ENCODE results near the gene HOXB2. TPM values are rescaled to one million over a fixed set of nuclear protein-coding genes. Genes with fewer than 3 reads are reported as not detected.

The HOXB2 gene
- total RNA-seq (2021) (0.31 and 0.90 TPM in 2 replicates), Bru-seq, nascent RNA (percentile 46 among the genes with signal in this experiment), BruChase-seq, experiment 1, labeled RNA remaining after a 2-hour chase (percentile 42 among the genes with signal in this experiment), BruChase-seq, experiment 2, labeled RNA remaining after a 6-hour chase (percentile 31 among the genes with signal in this experiment)
- long read RNA-seq = 0 reads

GRCh38 chr17:48545022-48545375 is at the start of gene HOXB2:
Gene HOXB2, minus strand, starts transcription at chr17:48545109. Its CDS starts 198 bp downstream, at chr17:48544911.
- no peak within 1 kb of the TSS for H2AFZ ChIP-seq
- CTCF ChIA-PET = no interaction called here

GRCh38 chr17:48593840-48594537 is 49.1 kb upstream of the HOXB2 start:
- Histone ChIP-seq H3F3A (ENCODE audit: insufficient read depth, low read depth) (0 out of 2 replicates have a peak, but pooled peaks cover 5% of the 10 kb centered on the region), H3K79me2 (ENCODE audit: low read depth) (peaks cover 24% of the 10 kb centered on the region), H3K9me2 (ENCODE audit: insufficient read depth) (no peaks in the 10 kb centered on the region), H3K27ac (no peak overlapping the region), H4K20me1 (ENCODE audit: insufficient read depth) (peaks cover 7% of the 10 kb centered on the region), H3K36me3 (ENCODE audit: low read depth) (peaks cover 7% of the 10 kb centered on the region), H3K4me3 (no peak overlapping the region), H3K4me1 (replicated peaks; ENCODE audit: insufficient read depth) (no peaks in the 10 kb centered on the region), H3K27me3 (ENCODE audit: insufficient read depth, low read depth) (no peaks in the 10 kb centered on the region), H3K9me3 (ENCODE audit: insufficient read depth, low read depth) (no peaks in the 10 kb centered on the region), H3K4me2 (no peak overlapping the region), H2AFZ (no peak overlapping the region)
- no peak for TF ChIP-seq EZH2 (IDR thresholded peaks at IDR 0.05; ENCODE audit: low read depth)
- TF ChIP-seq CTCF (conservative IDR thresholded peaks at IDR 0.05) = peak; percentile 66
- no peak for DNase-seq
- CTCF ChIA-PET = interaction anchor here (0.6 kb wide), 1 partner anchor 436 kb away, joined by 10 read pairs; no protein-coding TSS in a partner anchor
- no TSS peak for BruUV-seq (replicated peaks)
- POLR2A ChIA-PET (ENCODE audit: unreplicated experiment) = no interaction called here
- intact Hi-C loops (cut with micrococcal nuclease; ENCODE audit: unreplicated experiment) = no loop called here

More at GRCh38 chr17:48545022-48545375, at the start of gene HOXB2:
- no peaks in the 10 kb centered on the region for H3K79me2 ChIP-seq (ENCODE audit: low read depth)
- no peak for TF ChIP-seq CTCF (conservative IDR thresholded peaks at IDR 0.05)
- no peak for TF ChIP-seq EZH2 (IDR thresholded peaks at IDR 0.05; ENCODE audit: low read depth)
- DNase-seq = no peak
- no peaks in the 10 kb centered on the region for H3K27me3 ChIP-seq (ENCODE audit: insufficient read depth, low read depth)
- H3K4me3 ChIP-seq = no peak within 1 kb of the TSS
- no peaks in the 10 kb centered on the region for H3K9me2 ChIP-seq (ENCODE audit: insufficient read depth)
- H3F3A ChIP-seq (ENCODE audit: insufficient read depth, low read depth) = peaks cover 7% of the 10 kb centered on the region; the same call in 1 of the 2 replicates
- intact Hi-C loops (cut with micrococcal nuclease; ENCODE audit: unreplicated experiment) = no loop called here
- BruUV-seq (replicated peaks) = no TSS peak
- H3K27ac ChIP-seq = no peak within 1 kb of the TSS
- H3K4me1 ChIP-seq (replicated peaks; ENCODE audit: insufficient read depth) = no peaks in the 10 kb centered on the region
- H3K9me3 ChIP-seq (ENCODE audit: insufficient read depth, low read depth) = no peaks in the 10 kb centered on the region
- no peaks in the 10 kb centered on the region for H3K36me3 ChIP-seq (ENCODE audit: low read depth)
- POLR2A ChIA-PET (ENCODE audit: unreplicated experiment) = no interaction called here
- H3K4me2 ChIP-seq = no peak within 1 kb of the TSS
- H4K20me1 ChIP-seq (ENCODE audit: insufficient read depth) = no peaks in the 10 kb centered on the region

- Histone ChIP-seq H3K79me2 (ENCODE audit: low read depth) (peaks cover 17% of the 10 kb centered on the region), H3K4me1 (replicated peaks; ENCODE audit: insufficient read depth) (no peaks in the 10 kb centered on the region), H3F3A (ENCODE audit: insufficient read depth, low read depth) (peaks cover 5% of the 10 kb centered on the region; the same call in 1 of the 2 replicates), H3K9me2 (ENCODE audit: insufficient read depth) (no peaks in the 10 kb centered on the region), H4K20me1 (ENCODE audit: insufficient read depth) (no peaks in the 10 kb centered on the region; the same call in none of the 2 replicates), H3K4me3 (no peak within 1 kb of the TSS), H3K27ac (no peak within 1 kb of the TSS), H2AFZ (no peak within 1 kb of the TSS), H3K27me3 (ENCODE audit: insufficient read depth, low read depth) (no peaks in the 10 kb centered on the region), H3K36me3 (ENCODE audit: low read depth) (peaks cover 7% of the 10 kb centered on the region), H3K9me3 (ENCODE audit: insufficient read depth, low read depth) (no peaks in the 10 kb centered on the region), H3K4me2 (no peak within 1 kb of the TSS)
- intact Hi-C loops (cut with micrococcal nuclease; ENCODE audit: unreplicated experiment) = no loop called here
- DNase-seq = no peak
- no TSS peak for BruUV-seq (replicated peaks)
- CTCF ChIA-PET = no interaction called here
- POLR2A ChIA-PET (ENCODE audit: unreplicated experiment) = interaction anchor here (0.7 kb wide), 1 partner anchor 410 kb away, joined by 3 read pairs; no protein-coding TSS in a partner anchor
- no peak for TF ChIP-seq CTCF (conservative IDR thresholded peaks at IDR 0.05)
- TF ChIP-seq EZH2 (IDR thresholded peaks at IDR 0.05; ENCODE audit: low read depth) = no peak
Measured at GRCh38 chr17:48593126-48593829, 48.4 kb upstream of the HOXB2 start, which contains the start of gene HOXB5. Gene HOXB5, minus strand, starts transcription at chr17:48593779. Its CDS starts 97 bp downstream, at chr17:48593682.
